22Rv1 (cell line): ENCODE results near the gene H3-3A.

ENCODE experiments used
- CTCF ChIP-seq: fragments of 450-650 bp; IDR thresholded peaks from 2 replicates; pipeline ENCODE4 v1.5.1; 2017; ENCODE audit warnings: mild to moderate bottlenecking
- ZFX ChIP-seq: fragments of 450-650 bp; IDR thresholded peaks from 2 replicates; pipeline ENCODE4 v1.6.1; 2017; ENCODE audit warnings: antibody characterized with exemption, borderline replicate concordance

GRCh38 chr1:226047495-226047894 is 15.0 kb upstream of the H3-3A start:
- TF ChIP-seq CTCF (no peak), ZFX (no peak)
